Endothelial cell of umbilical vein (primary cell): ENCODE results near the gene OPRL1. TPM values are rescaled to one million over a fixed set of nuclear protein-coding genes. Genes with fewer than 3 reads are reported as not detected.

ENCODE experiments used
- BruUV-seq: library from RNA; stranded (reverse); fragments of 400-500 nt; replicated peaks from 2 replicates; lab custom pipeline; 2021; lab: Mats Ljungman, UMichigan
- CTCF ChIA-PET: fragments of 300-600, 350-600 bp; sonication (Branson Sonifier 250); formaldehyde crosslinking; loops from one replicate; lab custom pipeline; 2021; ENCODE audit warnings: antibody characterized with exemption, inconsistent platforms; lab: Charles Lee
- POLR2A ChIA-PET: fragments of 300-600, 350-600 bp; sonication (Branson Sonifier 250); formaldehyde crosslinking; loops from one replicate; lab custom pipeline; 2021; ENCODE audit warnings: antibody characterized with exemption, inconsistent platforms; lab: Charles Lee
- DNase-seq: peaks from one replicate; pipeline ENCODE4 v3.0.0-alpha.2; 2011; ENCODE audit warnings: low read depth, low spot score
- FAIRE-seq: peaks from 2 replicates; lab custom pipeline; 2011; peaks lifted over from hg19 to GRCh38; lab: Jason Lieb, UNC
- H2AFZ ChIP-seq: 2 replicates; pipeline ENCODE4 v1.6.0; 2012; ENCODE audit warnings: low read depth, low read length, control low read depth, inconsistent platforms
- H3K27ac ChIP-seq: 2 replicates; pipeline ENCODE4 v1.5.1; 2011; ENCODE audit warnings: low read depth, mild to moderate bottlenecking, control low read depth, low read length, moderate library complexity; ENCODE audit not compliant: insufficient read depth
- H3K27me3 ChIP-seq, 2 experiments: 2 replicates each; pipeline versions ENCODE4 v1.6.0 to v1.6.1; 2011; ENCODE audit warnings: low read length in 2 of 2, mixed read lengths in 1 of 2; ENCODE audit not compliant: control insufficient read depth in 2 of 2, insufficient read depth in 2 of 2
- H3K36me3 ChIP-seq, 2 experiments: 2 replicates in 1 of 2; 3 replicates in 1 of 2; pipeline ENCODE4 v1.5.1; 2011; ENCODE audit warnings: low read length in 2 of 2, mild to moderate bottlenecking in 1 of 2, moderate library complexity in 1 of 2; ENCODE audit not compliant: control insufficient read depth in 2 of 2, insufficient read depth in 2 of 2; ENCODE audit errors: extremely low read depth in 1 of 2
- H3K4me1 ChIP-seq: 3 replicates; pipeline ENCODE4 v1.5.1; 2011; ENCODE audit warnings: mild to moderate bottlenecking, low read length; ENCODE audit not compliant: control insufficient read depth, insufficient read depth; ENCODE audit errors: extremely low read depth
- H3K4me2 ChIP-seq: 2 replicates; pipeline ENCODE4 v1.6.1; 2011; ENCODE audit warnings: low read length, control low read depth, mixed read lengths; ENCODE audit not compliant: insufficient read depth
- H3K4me3 ChIP-seq, 3 experiments: fragments of 200-600 bp in 1 of 3; sonication (generic), shearing (Covaris generic) in 1 of 3; replicated peaks in 1 of 3; 2 replicates each; pipeline ENCODE4 v1.5.1; 2011 to 2016; ENCODE audit warnings: control low read depth in 3 of 3, low read length in 3 of 3, mild to moderate bottlenecking in 2 of 3, inconsistent platforms in 1 of 3, low read depth in 1 of 3, moderate library complexity in 1 of 3; ENCODE audit not compliant: insufficient read depth in 1 of 3
- H3K79me2 ChIP-seq: 2 replicates; pipeline ENCODE4 v1.6.0; 2012; ENCODE audit warnings: low read length, inconsistent platforms; ENCODE audit not compliant: control insufficient read depth, insufficient read depth
- H3K9ac ChIP-seq: replicated peaks from 2 replicates; pipeline ENCODE3; 2011; ENCODE audit warnings: low read length, control low read depth; ENCODE audit not compliant: insufficient read depth; ENCODE audit errors: extremely low read depth
- H3K9me1 ChIP-seq: replicated peaks from 3 replicates; pipeline ENCODE4 v1.6.0; 2011; ENCODE audit warnings: mild to moderate bottlenecking, low read length; ENCODE audit not compliant: control insufficient read depth, insufficient read depth; ENCODE audit errors: extremely low read depth
- H3K9me3 ChIP-seq: replicated peaks from 2 replicates; pipeline ENCODE4 v1.5.1; 2012; ENCODE audit warnings: low read length, inconsistent platforms; ENCODE audit not compliant: control insufficient read depth, insufficient read depth
- H4K20me1 ChIP-seq: replicated peaks from 2 replicates; pipeline ENCODE3; 2011; ENCODE audit warnings: mild to moderate bottlenecking, low read length; ENCODE audit not compliant: control insufficient read depth, insufficient read depth; ENCODE audit errors: extremely low read depth
- EZH2 ChIP-seq: IDR thresholded peaks from 2 replicates; pipeline ENCODE4 v1.6.1; 2012; ENCODE audit warnings: borderline replicate concordance, low read depth, mild to moderate bottlenecking, moderate library complexity, low read length, inconsistent platforms; ENCODE audit not compliant: severe bottlenecking
- FOS ChIP-seq: IDR thresholded peaks from 2 replicates; pipeline ENCODE4 v1.6.1; 2011; ENCODE audit warnings: mild to moderate bottlenecking, low read length, moderate library complexity, borderline replicate concordance; ENCODE audit not compliant: insufficient read depth
- GATA2 ChIP-seq: IDR thresholded peaks from 2 replicates; pipeline ENCODE4 v1.7.0; 2011; ENCODE audit warnings: low read depth, mild to moderate bottlenecking, moderate library complexity, mixed read lengths, low read length; ENCODE audit not compliant: insufficient read length, insufficient read depth
- JUN ChIP-seq: IDR thresholded peaks from 2 replicates; pipeline ENCODE4 v1.6.1; 2011; ENCODE audit warnings: borderline replicate concordance, low read depth; ENCODE audit not compliant: insufficient read length, insufficient read depth
- MAX ChIP-seq: IDR thresholded peaks from 2 replicates; pipeline ENCODE4 v1.6.1; 2011; ENCODE audit not compliant: insufficient read depth, insufficient read length
- MYC ChIP-seq: IDR thresholded peaks from one replicate; pipeline ENCODE4 v1.6.1; 2011; ENCODE audit warnings: mild to moderate bottlenecking, low read depth, low read length
- POLR2A ChIP-seq: IDR thresholded peaks from 2 replicates; pipeline ENCODE4 v1.6.1; 2012; ENCODE audit warnings: low read depth, mild to moderate bottlenecking, control low read depth, low read length
- POLR2AphosphoS5 ChIP-seq: IDR thresholded peaks from 2 replicates; pipeline ENCODE4 v1.6.1; 2012; ENCODE audit warnings: low read depth, mild to moderate bottlenecking, control low read depth, low read length, moderate library complexity; ENCODE audit not compliant: insufficient read depth
- dilution Hi-C: fragments of 300-500 bp; cut with MboI; formaldehyde crosslinking; loops from one replicate; pipeline ENCODE4 v1.15.0; 2019; ENCODE audit warnings: low sequenced_read_pairs; ENCODE audit not compliant: extremely low pct_ligation_motif_present
- intact Hi-C: fragments of 100-400 bp; cut with micrococcal nuclease; formaldehyde crosslinking; loops from one replicate; pipeline ENCODE4 v1.10.0; 2022
- microRNA-seq: library from miRNA; unstranded; fragments of <30 nt; microRNA quantifications from one replicate; pipeline ENCODE4 v1.2.0, GENCODE V29; 2021; ENCODE audit warnings: borderline number of aligned reads, borderline replicate concordance
- polyA plus RNA-seq, 4 experiments: library from polyadenylated mRNA; depleted of rRNA in 3 of 4; stranded (reverse) in 3 of 4; unstranded in 1 of 4; fragments of >200 nt; gene quantifications; 2 replicates each; pipeline versions ENCODE4 v1.2.1 to v1.2.3, GENCODE V29; 2011 to 2012; ENCODE audit warnings: missing spikeins in 1 of 4
- small RNA-seq: library from RNA; depleted of rRNA; stranded (forward); fragments of <200 nt; gene quantifications from one replicate; pipeline ENCODE3, GENCODE V24; 2012; ENCODE audit warnings: low replicate concordance, low read depth; ENCODE audit not compliant: insufficient read depth, insufficient read length
- total RNA-seq: library from RNA; stranded (reverse); gene quantifications from 2 replicates; pipeline ENCODE4 v1.2.3, GENCODE V29; 2021
- TF ChIP-seq, protein P1 (sequence below), 2 donors: IDR thresholded peaks; 1 replicate in 1 of 2; 2 replicates in 1 of 2; pipeline ENCODE4 v1.5.1; 2011; ENCODE audit warnings: low read length in 2 of 2, mild to moderate bottlenecking in 2 of 2, moderate library complexity in 2 of 2, control low read depth in 1 of 2, inconsistent platforms in 1 of 2, low read depth in 1 of 2; ENCODE audit not compliant: insufficient read depth in 1 of 2; ENCODE audit errors: extremely low read depth in 1 of 2

The OPRL1 gene
- total and polyA plus RNA-seq, 2 donors (not counting 3 experiments of a cell fraction or from before 2014, with no cell fraction given): 1.9 to 2.0 TPM

- H3K36me3 ChIP-seq: no peaks in the 10 kb centered on the region
- no peak overlapping the region for H2AFZ ChIP-seq
- H3K4me2 ChIP-seq: no peak overlapping the region
- no peak overlapping the region for H3K27ac ChIP-seq
- no peaks in the 10 kb centered on the region for H3K79me2 ChIP-seq
- dilution Hi-C loops (no loop called here), intact Hi-C loops (no loop called here)
- no peaks in the 10 kb centered on the region for H3K27me3 ChIP-seq
- no peak for DNase-seq
- ChIA-PET POLR2A (no interaction called here), CTCF (no interaction called here)
- no TSS peak for BruUV-seq
- H3K9me3 ChIP-seq: peaks cover 2% of the 10 kb centered on the region
- no peaks in the 10 kb centered on the region for H3K4me1 ChIP-seq
- no peaks in the 10 kb centered on the region for H3K9me1 ChIP-seq
- no peak overlapping the region for H3K9ac ChIP-seq
- TF ChIP-seq FOS (no peak), GATA2 (no peak), MYC (no peak), EZH2 (no peak), MAX (no peak), JUN (no peak), POLR2AphosphoS5 (no peak), POLR2A (no peak)
- TF ChIP-seq, protein P1, sequence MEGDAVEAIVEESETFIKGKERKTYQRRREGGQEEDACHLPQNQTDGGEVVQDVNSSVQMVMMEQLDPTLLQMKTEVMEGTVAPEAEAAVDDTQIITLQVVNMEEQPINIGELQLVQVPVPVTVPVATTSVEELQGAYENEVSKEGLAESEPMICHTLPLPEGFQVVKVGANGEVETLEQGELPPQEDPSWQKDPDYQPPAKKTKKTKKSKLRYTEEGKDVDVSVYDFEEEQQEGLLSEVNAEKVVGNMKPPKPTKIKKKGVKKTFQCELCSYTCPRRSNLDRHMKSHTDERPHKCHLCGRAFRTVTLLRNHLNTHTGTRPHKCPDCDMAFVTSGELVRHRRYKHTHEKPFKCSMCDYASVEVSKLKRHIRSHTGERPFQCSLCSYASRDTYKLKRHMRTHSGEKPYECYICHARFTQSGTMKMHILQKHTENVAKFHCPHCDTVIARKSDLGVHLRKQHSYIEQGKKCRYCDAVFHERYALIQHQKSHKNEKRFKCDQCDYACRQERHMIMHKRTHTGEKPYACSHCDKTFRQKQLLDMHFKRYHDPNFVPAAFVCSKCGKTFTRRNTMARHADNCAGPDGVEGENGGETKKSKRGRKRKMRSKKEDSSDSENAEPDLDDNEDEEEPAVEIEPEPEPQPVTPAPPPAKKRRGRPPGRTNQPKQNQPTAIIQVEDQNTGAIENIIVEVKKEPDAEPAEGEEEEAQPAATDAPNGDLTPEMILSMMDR (IDR thresholded peaks at IDR 0.05; ENCODE audit: extremely low read depth in 1 of 2, insufficient read depth in 1 of 2, low read depth in 1 of 2, low read length in 2 of 2): no peak
- H4K20me1 ChIP-seq: no peaks in the 10 kb centered on the region
- no peak overlapping the region for H3K4me3 ChIP-seq
- no peak for FAIRE-seq
Measured at GRCh38 chr20:64149809-64150560, 70.1 kb downstream of the OPRL1 start.

Small RNA genes lying within 50 kb of the gene (microRNA-seq; reads per million reads assigned to microRNA genes)
- 1.2 reads per million for gene MIR6813

Small RNA genes lying within 50 kb of the gene (small RNA-seq; reads per million reads assigned to genes)
- gene AL355803.1 (not detected), gene MIR6813 (not detected)

Other genes starting within 250 kb of the OPRL1 start
- 4.3 and 7.1 TPM in 2 replicates for gene ZBTB46, start 248.8 kb upstream of the OPRL1 start, total RNA-seq
- gene ZBTB46, start 248.8 kb upstream of the OPRL1 start, polyA plus RNA-seq: 1.3 TPM in 2 replicates
- gene ABHD16B, start 218.6 kb upstream of the OPRL1 start, total RNA-seq: not detected in 2 replicates
- not detected in 2 replicates for gene ABHD16B, start 218.6 kb upstream of the OPRL1 start, polyA plus RNA-seq
- 114 and 123 TPM in 2 replicates for gene TPD52L2, start 214.8 kb upstream of the OPRL1 start, total RNA-seq
- 142 and 151 TPM in 2 replicates for gene TPD52L2, start 214.8 kb upstream of the OPRL1 start, polyA plus RNA-seq
- 58.7 and 60.3 TPM in 2 replicates for gene DNAJC5, start 185.0 kb upstream of the OPRL1 start, total RNA-seq
- 40.1 and 44.7 TPM in 2 replicates for gene DNAJC5, start 185.0 kb upstream of the OPRL1 start, polyA plus RNA-seq
- 51.1 TPM in 2 replicates for gene UCKL1, start 123.7 kb upstream of the OPRL1 start, total RNA-seq
- 78.8 and 113 TPM in 2 replicates for gene UCKL1, start 123.7 kb upstream of the OPRL1 start, polyA plus RNA-seq
- 25.9 and 30.0 TPM in 2 replicates for gene ZNF512B, start 110.2 kb upstream of the OPRL1 start, total RNA-seq
- gene ZNF512B, start 110.2 kb upstream of the OPRL1 start, polyA plus RNA-seq: 8.7 and 10.0 TPM in 2 replicates
- 4.7 and 5.7 TPM in 2 replicates for gene SAMD10, start 100.4 kb upstream of the OPRL1 start, total RNA-seq
- 5.3 and 6.9 TPM in 2 replicates for gene SAMD10, start 100.4 kb upstream of the OPRL1 start, polyA plus RNA-seq
- gene PRPF6, start 99.0 kb upstream of the OPRL1 start, total RNA-seq: 64.2 and 67.4 TPM in 2 replicates
- gene PRPF6, start 99.0 kb upstream of the OPRL1 start, polyA plus RNA-seq: 27.1 and 35.3 TPM in 2 replicates
- 5.8 and 6.0 TPM in 2 replicates for gene C20orf204, start 43.9 kb upstream of the OPRL1 start, total RNA-seq
- 2.8 and 4.5 TPM in 2 replicates for gene C20orf204, start 43.9 kb upstream of the OPRL1 start, polyA plus RNA-seq
- 175 and 211 TPM in 2 replicates for gene SOX18, start 30.4 kb upstream of the OPRL1 start, total RNA-seq
- gene SOX18, start 30.4 kb upstream of the OPRL1 start, polyA plus RNA-seq: 20.9 and 21.8 TPM in 2 replicates
- gene TCEA2, start 16.9 kb upstream of the OPRL1 start, total RNA-seq: 65.5 and 71.3 TPM in 2 replicates
- 53.1 and 56.0 TPM in 2 replicates for gene TCEA2, start 16.9 kb upstream of the OPRL1 start, polyA plus RNA-seq
- gene RGS19, start 564 bp upstream of the OPRL1 start, total RNA-seq: 27.8 and 28.3 TPM in 2 replicates
- 33.7 and 69.6 TPM in 2 replicates for gene RGS19, start 564 bp upstream of the OPRL1 start, polyA plus RNA-seq
- not detected in 2 replicates for gene LKAAEAR1, start 4.3 kb downstream of the OPRL1 start, total RNA-seq
- 0.29 and 0.46 TPM in 2 replicates for gene LKAAEAR1, start 4.3 kb downstream of the OPRL1 start, polyA plus RNA-seq
- gene NPBWR2, start 27.5 kb downstream of the OPRL1 start, total RNA-seq: not detected in 2 replicates
- gene NPBWR2, start 27.5 kb downstream of the OPRL1 start, polyA plus RNA-seq: not detected in 2 replicates
- gene MYT1, start 84.4 kb downstream of the OPRL1 start, total RNA-seq: not detected in 2 replicates
- gene MYT1, start 84.4 kb downstream of the OPRL1 start, polyA plus RNA-seq: not detected in 2 replicates
- 45.7 and 46.7 TPM in 2 replicates for gene PCMTD2, start 175.7 kb downstream of the OPRL1 start, total RNA-seq
- 16.8 and 27.4 TPM in 2 replicates for gene PCMTD2, start 175.7 kb downstream of the OPRL1 start, polyA plus RNA-seq